Nephron progenitor cell (in vitro differentiated cells): ENCODE measurements around the gene SPRED1.
A peak's percentile ranks its signal among the peaks of the same experiment; 100 is the strongest.

ENCODE experiments used
- DNase-seq: peaks from one replicate; pipeline ENCODE4 v3.0.0; 2021
- H3K27ac Mint-ChIP-seq: 2 replicates; pipeline ENCODE4 v1.8.0; 2021; ENCODE audit warnings: mild to moderate bottlenecking, moderate library complexity, mixed read lengths
- H3K27me3 Mint-ChIP-seq: 2 replicates; pipeline ENCODE4 v1.8.0; 2021; ENCODE audit warnings: mild to moderate bottlenecking, low read depth, mixed read lengths; ENCODE audit not compliant: poor library complexity
- H3K36me3 Mint-ChIP-seq: 2 replicates; pipeline ENCODE4 v1.8.0; 2021; ENCODE audit warnings: low read depth, mixed read lengths
- H3K4me1 Mint-ChIP-seq: 2 replicates; pipeline ENCODE4 v1.8.0; 2021; ENCODE audit warnings: mixed read lengths
- H3K4me3 Mint-ChIP-seq: 2 replicates; pipeline ENCODE4 v1.8.0; 2021; ENCODE audit warnings: mild to moderate bottlenecking, moderate library complexity, mixed read lengths
- H3K9me3 Mint-ChIP-seq: 2 replicates; pipeline ENCODE4 v1.8.0; 2021; ENCODE audit warnings: mild to moderate bottlenecking, moderate library complexity, mixed read lengths
- TF ChIP-seq, protein P1 (sequence below): fragments of 200-600 bp; sonication (generic); IDR thresholded peaks from 2 replicates; pipeline ENCODE4 v1.5.0; 2021; ENCODE audit warnings: antibody characterized with exemption

SPRED1 gene

GRCh38 chr15:38294126-38294525 lies 41.5 kb downstream of the SPRED1 start:
- H3K27me3 Mint-ChIP-seq: no peaks in the 10 kb centered on the region
- no peak overlapping the region for H3K4me3 Mint-ChIP-seq
- H3K36me3 Mint-ChIP-seq: peaks cover 74% of the 10 kb centered on the region
- H3K9me3 Mint-ChIP-seq: peaks cover 43% of the 10 kb centered on the region
- no peak for DNase-seq
- TF ChIP-seq, protein P1, sequence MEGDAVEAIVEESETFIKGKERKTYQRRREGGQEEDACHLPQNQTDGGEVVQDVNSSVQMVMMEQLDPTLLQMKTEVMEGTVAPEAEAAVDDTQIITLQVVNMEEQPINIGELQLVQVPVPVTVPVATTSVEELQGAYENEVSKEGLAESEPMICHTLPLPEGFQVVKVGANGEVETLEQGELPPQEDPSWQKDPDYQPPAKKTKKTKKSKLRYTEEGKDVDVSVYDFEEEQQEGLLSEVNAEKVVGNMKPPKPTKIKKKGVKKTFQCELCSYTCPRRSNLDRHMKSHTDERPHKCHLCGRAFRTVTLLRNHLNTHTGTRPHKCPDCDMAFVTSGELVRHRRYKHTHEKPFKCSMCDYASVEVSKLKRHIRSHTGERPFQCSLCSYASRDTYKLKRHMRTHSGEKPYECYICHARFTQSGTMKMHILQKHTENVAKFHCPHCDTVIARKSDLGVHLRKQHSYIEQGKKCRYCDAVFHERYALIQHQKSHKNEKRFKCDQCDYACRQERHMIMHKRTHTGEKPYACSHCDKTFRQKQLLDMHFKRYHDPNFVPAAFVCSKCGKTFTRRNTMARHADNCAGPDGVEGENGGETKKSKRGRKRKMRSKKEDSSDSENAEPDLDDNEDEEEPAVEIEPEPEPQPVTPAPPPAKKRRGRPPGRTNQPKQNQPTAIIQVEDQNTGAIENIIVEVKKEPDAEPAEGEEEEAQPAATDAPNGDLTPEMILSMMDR: no peak
- H3K4me1 Mint-ChIP-seq: no peaks in the 10 kb centered on the region
- no peak overlapping the region for H3K27ac Mint-ChIP-seq

DNA sequence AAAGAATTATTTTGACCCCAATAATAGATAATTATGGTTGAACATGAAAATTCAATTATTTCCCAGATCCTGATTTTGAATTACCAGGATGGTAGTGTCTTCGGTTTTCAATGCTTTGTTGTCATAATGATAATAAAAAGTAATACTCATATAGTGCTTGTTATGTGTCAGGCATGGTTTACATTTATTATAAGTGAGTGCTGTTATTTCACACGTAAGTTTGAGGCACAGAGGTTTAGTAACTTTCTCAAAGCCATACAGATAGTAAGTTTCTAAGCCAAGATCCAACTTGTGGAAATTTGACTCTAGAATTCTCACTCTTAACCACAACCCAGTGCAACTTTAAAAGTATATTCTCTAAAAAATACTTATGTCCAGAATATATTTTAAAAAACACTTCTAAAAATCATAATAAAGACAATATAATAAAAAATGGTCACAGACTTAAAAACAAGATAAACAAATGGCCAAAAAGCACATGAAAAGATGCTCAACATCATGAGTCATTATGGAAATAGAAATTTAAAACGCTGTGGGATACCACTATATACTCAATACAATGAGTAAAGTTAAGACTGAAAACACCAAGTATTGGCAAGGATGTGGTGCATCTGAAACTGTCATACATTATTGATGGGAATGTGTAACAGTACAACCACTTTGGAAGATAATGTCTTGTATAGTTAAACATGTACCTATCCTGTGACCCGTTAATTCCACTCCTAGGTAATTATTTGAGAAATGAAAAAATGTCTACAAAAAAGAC lies 45.2 kb downstream of the SPRED1 start:
- TF ChIP-seq, protein P1: no peak
- H3K4me1 Mint-ChIP-seq: no peaks in the 10 kb centered on the region
- no peak overlapping the region for H3K27ac Mint-ChIP-seq
- no peaks in the 10 kb centered on the region for H3K27me3 Mint-ChIP-seq
- H3K9me3 Mint-ChIP-seq: peaks cover 7% of the 10 kb centered on the region
- no peak overlapping the region for H3K4me3 Mint-ChIP-seq
- no peak for DNase-seq
- peaks cover 70% of the 10 kb centered on the region for H3K36me3 Mint-ChIP-seq

DNA sequence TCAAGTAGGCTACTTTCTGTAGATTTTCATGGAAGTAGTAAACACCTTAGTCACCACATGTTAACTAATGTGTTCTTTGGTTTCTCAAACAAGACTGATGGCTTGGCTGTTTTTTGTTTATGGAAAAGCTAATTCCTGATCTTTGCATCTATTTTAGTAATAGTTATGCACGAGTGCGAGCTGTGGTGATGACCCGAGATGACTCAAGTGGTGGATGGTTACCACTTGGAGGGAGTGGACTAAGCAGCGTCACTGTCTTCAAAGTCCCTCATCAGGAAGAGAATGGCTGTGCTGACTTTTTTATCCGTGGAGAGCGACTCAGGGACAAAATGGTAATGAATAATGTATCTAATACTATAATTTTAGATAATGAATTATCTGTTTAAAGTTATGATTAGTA lies 46.6 kb downstream of the SPRED1 start:
- no peak for DNase-seq
- Mint-ChIP-seq H3K4me1 (no peaks in the 10 kb centered on the region), H3K4me3 (no peak overlapping the region), H3K36me3 (peaks cover 66% of the 10 kb centered on the region), H3K9me3 (no peaks in the 10 kb centered on the region), H3K27me3 (no peaks in the 10 kb centered on the region), H3K27ac (no peak overlapping the region)
- TF ChIP-seq, protein P1: no peak

- H3K4me3 Mint-ChIP-seq: no peak overlapping the region
- no peak overlapping the region for H3K27ac Mint-ChIP-seq
- TF ChIP-seq, protein P1: no peak
- H3K9me3 Mint-ChIP-seq: no peaks in the 10 kb centered on the region
- no peaks in the 10 kb centered on the region for H3K4me1 Mint-ChIP-seq
- DNase-seq: no peak
- peaks cover 66% of the 10 kb centered on the region for H3K36me3 Mint-ChIP-seq
- no peaks in the 10 kb centered on the region for H3K27me3 Mint-ChIP-seq
Measured at GRCh38 chr15:38300395-38300794, 47.8 kb downstream of the SPRED1 start.

GRCh38 chr15:38304481-38304880 lies 51.8 kb downstream of the SPRED1 start:
- DNase-seq: no peak
- Mint-ChIP-seq H3K36me3 (peaks cover 84% of the 10 kb centered on the region), H3K4me3 (no peak overlapping the region), H3K27me3 (no peaks in the 10 kb centered on the region), H3K9me3 (peaks cover 2% of the 10 kb centered on the region), H3K27ac (no peak overlapping the region), H3K4me1 (no peaks in the 10 kb centered on the region)
- TF ChIP-seq, protein P1: no peak

DNA sequence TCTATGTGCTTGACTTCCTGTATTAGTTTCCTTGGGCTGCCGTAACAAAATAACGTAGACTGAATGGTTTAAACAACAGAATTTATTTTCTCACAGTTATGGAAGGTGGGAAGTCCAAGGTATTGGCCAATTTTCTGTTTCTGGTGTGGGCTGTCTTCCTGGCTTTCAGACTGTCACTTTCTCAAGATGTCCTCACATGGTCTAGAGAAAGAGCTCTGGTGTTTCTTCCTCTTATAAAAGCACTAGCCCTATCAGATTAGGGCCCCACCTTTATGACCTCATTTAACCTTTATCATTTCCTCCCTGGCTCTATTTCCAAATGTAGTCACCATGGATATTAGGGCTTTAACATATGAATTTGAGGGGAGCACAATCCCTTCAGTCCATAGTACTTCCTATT lies 54.6 kb downstream of the SPRED1 start:
- Mint-ChIP-seq H3K4me1 (peaks cover 4% of the 10 kb centered on the region), H3K9me3 (peaks cover 10% of the 10 kb centered on the region), H3K27me3 (no peaks in the 10 kb centered on the region), H3K36me3 (peaks cover 85% of the 10 kb centered on the region), H3K4me3 (no peak overlapping the region), H3K27ac (peak overlapping the region; percentile 50)
- TF ChIP-seq, protein P1: no peak
- DNase-seq: no peak
